Trophoblast cell (in vitro differentiated cells and primary cell): ENCODE results near the gene SIRPG.

ENCODE experiments used
- DNase-seq, 2 donors: peaks; one replicate each; pipeline ENCODE4 v3.0.0-alpha.2; 2016
- H2AFZ ChIP-seq: 2 replicates; pipeline ENCODE4 v1.6.1; 2013; ENCODE audit warnings: low read length, moderate library complexity, mild to moderate bottlenecking; ENCODE audit not compliant: insufficient read depth, poor library complexity
- H2AK5ac ChIP-seq: 2 replicates; pipeline ENCODE4 v1.6.1; 2013; ENCODE audit warnings: mild to moderate bottlenecking, low read length
- H2BK120ac ChIP-seq: 2 replicates; pipeline ENCODE4 v1.6.1; 2013; ENCODE audit warnings: low read length, mild to moderate bottlenecking, moderate library complexity; ENCODE audit not compliant: insufficient read depth, poor library complexity
- H2BK12ac ChIP-seq: 2 replicates; pipeline ENCODE4 v1.6.1; 2013; ENCODE audit warnings: mild to moderate bottlenecking, low read length, moderate library complexity
- H2BK5ac ChIP-seq: 2 replicates; pipeline ENCODE4 v1.6.1; 2013; ENCODE audit warnings: low read length, low read depth, moderate library complexity, mild to moderate bottlenecking; ENCODE audit not compliant: poor library complexity
- H3K14ac ChIP-seq: 2 replicates; pipeline ENCODE4 v1.6.1; 2013; ENCODE audit warnings: mild to moderate bottlenecking, low read length
- H3K18ac ChIP-seq: 2 replicates; pipeline ENCODE4 v1.6.1; 2013; ENCODE audit warnings: mild to moderate bottlenecking, low read length
- H3K23ac ChIP-seq: 2 replicates; pipeline ENCODE4 v1.6.1; 2013; ENCODE audit warnings: low read length
- H3K27ac ChIP-seq: 2 replicates; pipeline ENCODE4 v1.5.1; 2013; ENCODE audit warnings: low read depth, mild to moderate bottlenecking, inconsistent platforms, low read length, moderate library complexity
- H3K27me3 ChIP-seq: 2 replicates; pipeline ENCODE4 v1.6.1; 2013; ENCODE audit warnings: inconsistent platforms, mild to moderate bottlenecking, low read length, moderate library complexity; ENCODE audit not compliant: insufficient read depth
- H3K36me3 ChIP-seq, 2 experiments: 1 replicate in 1 of 2; 2 replicates in 1 of 2; pipeline ENCODE4 v1.6.1; 2013; ENCODE audit warnings: low read length in 2 of 2, mild to moderate bottlenecking in 2 of 2, moderate library complexity in 1 of 2; ENCODE audit not compliant: insufficient read depth in 2 of 2, control insufficient read depth in 1 of 2
- H3K4ac ChIP-seq: 2 replicates; pipeline ENCODE4 v1.6.1; 2013; ENCODE audit warnings: low read depth, mild to moderate bottlenecking, low read length, moderate library complexity
- H3K4me1 ChIP-seq, 2 experiments: 1 replicate in 1 of 2; 2 replicates in 1 of 2; pipeline ENCODE4 v1.6.1; 2013; ENCODE audit warnings: low read length in 2 of 2, mild to moderate bottlenecking in 2 of 2, moderate library complexity in 1 of 2; ENCODE audit not compliant: insufficient read depth in 2 of 2, control insufficient read depth in 1 of 2
- H3K4me2 ChIP-seq: 2 replicates; pipeline ENCODE4 v1.6.1; 2013; ENCODE audit warnings: inconsistent platforms, mild to moderate bottlenecking, low read length, moderate library complexity
- H3K4me3 ChIP-seq: 2 replicates; pipeline ENCODE4 v1.5.1; 2013; ENCODE audit warnings: mild to moderate bottlenecking, low read depth, low read length, inconsistent platforms
- H3K79me1 ChIP-seq: one replicate; pipeline ENCODE4 v1.6.1; 2013; ENCODE audit warnings: low read length
- H3K79me2 ChIP-seq: 2 replicates; pipeline ENCODE4 v1.6.1; 2013; ENCODE audit warnings: low read length, mild to moderate bottlenecking; ENCODE audit not compliant: control insufficient read depth, insufficient read depth, poor library complexity
- H3K9ac ChIP-seq: 2 replicates; pipeline ENCODE4 v1.6.1; 2013; ENCODE audit warnings: mild to moderate bottlenecking, low read length
- H3K9me3 ChIP-seq: 2 replicates; pipeline ENCODE4 v1.6.1; 2013; ENCODE audit warnings: low read depth, mild to moderate bottlenecking, control low read depth, inconsistent platforms, low read length; ENCODE audit not compliant: insufficient read depth
- H4K12ac ChIP-seq: 2 replicates; pipeline ENCODE4 v1.6.1; 2013; ENCODE audit warnings: low read depth, mild to moderate bottlenecking, low read length, moderate library complexity
- H4K8ac ChIP-seq: 2 replicates; pipeline ENCODE4 v1.6.1; 2013; ENCODE audit warnings: low read depth, mild to moderate bottlenecking, low read length, moderate library complexity
- H4K91ac ChIP-seq: one replicate; pipeline ENCODE4 v1.6.1; 2013; ENCODE audit warnings: low read depth, mild to moderate bottlenecking, low read length, moderate library complexity
- WGBS: extraction: QIAGEN DNeasy Blood & Tissue Kit; methylation state at CpG from one replicate; pipeline ENCODE4 v1.1.7; 2013; ENCODE audit warnings: missing lambda C conversion rate; ENCODE audit not compliant: insufficient read length, insufficient coverage; ENCODE audit errors: extremely low coverage; 5-methylcytosine and 5-hydroxymethylcytosine counted together

The SIRPG gene

GRCh38 chr20:1666802-1667201, 9.2 kb upstream of the SIRPG start:
- Histone ChIP-seq H3K4me2 (no peak overlapping the region), H2BK12ac (no peak overlapping the region), H3K79me1 (no peaks in the 10 kb centered on the region), H3K14ac (no peak overlapping the region), H3K36me3 (no peaks in the 10 kb centered on the region), H3K4me1 (no peaks in the 10 kb centered on the region), H4K8ac (no peak overlapping the region), H3K4me3 (no peak overlapping the region), H3K18ac (no peak overlapping the region), H3K4ac (no peak overlapping the region), H3K27me3 (no peaks in the 10 kb centered on the region), H4K12ac (no peak overlapping the region), H3K79me2 (no peaks in the 10 kb centered on the region), H2BK120ac (no peak overlapping the region), H4K91ac (no peak overlapping the region), H3K23ac (no peak overlapping the region), H3K27ac (no peak overlapping the region), H2BK5ac (no peak overlapping the region), H3K9ac (no peak overlapping the region), H2AFZ (no peak overlapping the region), H3K9me3 (peaks cover 7% of the 10 kb centered on the region), H2AK5ac (no peak overlapping the region)
- no CpG with 5 or more reads among the region's 5 CpGs for WGBS
- DNase-seq: no peak

- H4K91ac ChIP-seq: no peak overlapping the region
- no peak overlapping the region for H4K8ac ChIP-seq
- no peak overlapping the region for H2BK5ac ChIP-seq
- no peak for DNase-seq
- no peaks in the 10 kb centered on the region for H3K4me1 ChIP-seq
- H3K18ac ChIP-seq: no peak overlapping the region
- H3K4me2 ChIP-seq: no peak overlapping the region
- no peaks in the 10 kb centered on the region for H3K36me3 ChIP-seq
- H3K14ac ChIP-seq: no peak overlapping the region
- no peak overlapping the region for H3K27ac ChIP-seq
- H3K79me1 ChIP-seq: no peaks in the 10 kb centered on the region
- H3K27me3 ChIP-seq: no peaks in the 10 kb centered on the region
- no peak overlapping the region for H2BK120ac ChIP-seq
- no CpG with 5 or more reads among the region's 3 CpGs for WGBS
- no peaks in the 10 kb centered on the region for H3K79me2 ChIP-seq
- peaks cover 3% of the 10 kb centered on the region for H3K9me3 ChIP-seq
- no peak overlapping the region for H3K23ac ChIP-seq
- H3K4ac ChIP-seq: no peak overlapping the region
- no peak overlapping the region for H2AFZ ChIP-seq
- no peak overlapping the region for H4K12ac ChIP-seq
- H3K9ac ChIP-seq: no peak overlapping the region
- no peak overlapping the region for H2AK5ac ChIP-seq
- H2BK12ac ChIP-seq: no peak overlapping the region
- no peak overlapping the region for H3K4me3 ChIP-seq
These were observed 7.8 kb upstream of the SIRPG start for GRCh38 chr20:1665345-1665744.

GRCh38 chr20:1664911-1665310, 7.3 kb upstream of the SIRPG start:
- no peak overlapping the region for H4K91ac ChIP-seq
- H3K4me1 ChIP-seq: no peaks in the 10 kb centered on the region
- H3K9ac ChIP-seq: no peak overlapping the region
- H2AFZ ChIP-seq: no peak overlapping the region
- H3K79me1 ChIP-seq: no peaks in the 10 kb centered on the region
- no peak overlapping the region for H3K18ac ChIP-seq
- H3K4me3 ChIP-seq: no peak overlapping the region
- H3K4ac ChIP-seq: no peak overlapping the region
- no peak overlapping the region for H4K12ac ChIP-seq
- no peak overlapping the region for H3K14ac ChIP-seq
- no peaks in the 10 kb centered on the region for H3K27me3 ChIP-seq
- no CpG with 5 or more reads among the region's 5 CpGs for WGBS
- no peak overlapping the region for H2BK120ac ChIP-seq
- no peak overlapping the region for H3K23ac ChIP-seq
- no peak overlapping the region for H2AK5ac ChIP-seq
- no peaks in the 10 kb centered on the region for H3K9me3 ChIP-seq
- H3K36me3 ChIP-seq: no peaks in the 10 kb centered on the region
- H4K8ac ChIP-seq: no peak overlapping the region
- H3K27ac ChIP-seq: no peak overlapping the region
- no peaks in the 10 kb centered on the region for H3K79me2 ChIP-seq
- H2BK12ac ChIP-seq: no peak overlapping the region
- no peak for DNase-seq
- H2BK5ac ChIP-seq: no peak overlapping the region
- H3K4me2 ChIP-seq: no peak overlapping the region

GRCh38 chr20:1663917-1664316, 6.3 kb upstream of the SIRPG start:
- no peaks in the 10 kb centered on the region for H3K9me3 ChIP-seq
- H4K8ac ChIP-seq: no peak overlapping the region
- H4K12ac ChIP-seq: no peak overlapping the region
- H2BK5ac ChIP-seq: no peak overlapping the region
- H3K27me3 ChIP-seq: no peaks in the 10 kb centered on the region
- no peaks in the 10 kb centered on the region for H3K36me3 ChIP-seq
- no peak overlapping the region for H3K4me2 ChIP-seq
- no peak overlapping the region for H3K23ac ChIP-seq
- H2AFZ ChIP-seq: no peak overlapping the region
- no peak overlapping the region for H2BK120ac ChIP-seq
- no peak overlapping the region for H3K27ac ChIP-seq
- no peak for DNase-seq
- H2AK5ac ChIP-seq: no peak overlapping the region
- no peak overlapping the region for H3K4me3 ChIP-seq
- no peak overlapping the region for H3K4ac ChIP-seq
- H3K79me2 ChIP-seq: no peaks in the 10 kb centered on the region
- H3K79me1 ChIP-seq: no peaks in the 10 kb centered on the region
- H2BK12ac ChIP-seq: no peak overlapping the region
- H3K4me1 ChIP-seq: no peaks in the 10 kb centered on the region
- no peak overlapping the region for H3K9ac ChIP-seq
- H3K18ac ChIP-seq: no peak overlapping the region
- no peak overlapping the region for H3K14ac ChIP-seq
- no CpG with 5 or more reads among the region's 2 CpGs for WGBS
- no peak overlapping the region for H4K91ac ChIP-seq
